Spleen (tissue), 7 donors: ENCODE data around the gene CCDC66.

Experiments used
- CTCF ChIP-seq, 11 experiments: fragments of 200-600 bp in 7 of 11; fragments of 450-650 bp in 4 of 11; sonication (generic) in 4 of 11; IDR thresholded peaks in 8 of 11; conservative IDR thresholded peaks in 3 of 11; 1 replicate in 7 of 11; 2 replicates in 4 of 11; pipeline versions ENCODE4 v1.4.0 to v1.8.0; 2016 to 2021; ENCODE audit warnings: antibody characterized with exemption in 11 of 11, inconsistent platforms in 4 of 11, mild to moderate bottlenecking in 1 of 11
- POLR2A ChIP-seq, 3 donors: fragments of 450-650 bp; IDR thresholded peaks; one replicate each; pipeline ENCODE4 v1.5.1; 2017; ENCODE audit warnings: antibody characterized with exemption in 3 of 3, mild to moderate bottlenecking in 1 of 3
- POLR2AphosphoS5 ChIP-seq, 3 donors: sonication (generic); formaldehyde crosslinking; IDR thresholded peaks; one replicate each; pipeline ENCODE4 v1.5.1; 2017; ENCODE audit warnings: antibody characterized with exemption in 3 of 3
- donor health status: DM: no; HTN: no; CAD: no; lungs with moderate emphysema.
- donor health status: DM: no; HTN: no; CAD: no.
- donor health status: DM: no; HTN: no; CAD: no.

GRCh38 chr3:56522374-56522773 is 34.6 kb upstream of the CCDC66 start:
- TF ChIP-seq CTCF (IDR thresholded peaks at IDR 0.05 in 8 of 11, conservative IDR thresholded peaks at IDR 0.05 in 3 of 11) (no peak), POLR2A (IDR thresholded peaks at IDR 0.05) (no peak), POLR2AphosphoS5 (IDR thresholded peaks at IDR 0.05) (no peak)
